ENCODE results near the gene HOOK2.
"Not testable (repeated sequence)": the region's sequence is repeated elsewhere in the genome, so short reads cannot be mapped to it uniquely, and the experiment has no call there.

The HOOK2 gene

DNA sequence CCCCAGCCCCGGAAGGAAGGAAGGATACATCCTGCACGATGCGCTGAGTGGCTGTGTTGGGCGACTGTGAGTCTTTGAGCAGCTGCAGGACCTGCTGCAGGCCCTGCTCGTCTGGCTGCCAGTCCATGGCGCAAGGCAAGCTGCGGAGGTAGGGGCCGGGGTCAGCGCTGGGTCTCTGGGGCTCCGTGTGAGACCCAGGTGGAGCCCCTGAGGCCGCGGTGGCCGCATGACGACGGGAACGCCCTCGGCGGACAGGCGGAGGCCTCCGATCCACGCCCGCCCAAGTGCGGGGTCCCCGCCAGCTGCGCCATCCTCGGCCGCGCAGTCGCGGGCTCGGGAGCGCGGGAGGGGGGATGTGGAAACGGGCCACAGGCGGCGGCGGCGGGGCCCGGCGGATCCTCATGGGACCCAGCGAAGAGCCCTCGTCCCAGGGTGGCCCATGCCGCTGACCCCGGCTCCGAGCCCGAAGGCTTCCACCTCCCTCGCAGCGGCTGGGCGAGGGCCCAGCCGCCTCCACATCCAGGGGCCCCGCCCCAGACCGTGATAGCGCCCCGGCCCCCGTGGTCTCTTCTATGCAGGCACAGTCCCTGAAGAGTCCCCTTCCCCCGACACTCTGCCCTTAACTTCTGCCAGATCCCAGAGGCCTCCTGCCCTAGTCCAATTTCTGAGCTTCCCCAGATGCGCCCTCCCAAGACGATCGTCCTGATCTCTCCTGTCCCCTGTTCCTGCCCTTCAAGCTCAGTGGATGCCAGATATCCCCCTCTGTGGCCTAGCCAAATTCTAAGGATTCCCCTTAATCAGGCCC, 54.3 kb downstream of the HOOK2 start:
- DNase-seq (ENCODE audit: low read depth) = no peak

- no peak for DNase-seq (ENCODE audit: low read depth)
Observed at GRCh38 chr19:12720296-12720695, 55.1 kb downstream of the HOOK2 start.

GRCh38 chr19:12715929-12716328, 59.4 kb downstream of the HOOK2 start:
- DNase-seq (ENCODE audit: low read depth) = no peak

- DNase-seq (ENCODE audit: low read depth) = no peak
Observed at GRCh38 chr19:12715102-12715501, 60.2 kb downstream of the HOOK2 start.

DNA sequence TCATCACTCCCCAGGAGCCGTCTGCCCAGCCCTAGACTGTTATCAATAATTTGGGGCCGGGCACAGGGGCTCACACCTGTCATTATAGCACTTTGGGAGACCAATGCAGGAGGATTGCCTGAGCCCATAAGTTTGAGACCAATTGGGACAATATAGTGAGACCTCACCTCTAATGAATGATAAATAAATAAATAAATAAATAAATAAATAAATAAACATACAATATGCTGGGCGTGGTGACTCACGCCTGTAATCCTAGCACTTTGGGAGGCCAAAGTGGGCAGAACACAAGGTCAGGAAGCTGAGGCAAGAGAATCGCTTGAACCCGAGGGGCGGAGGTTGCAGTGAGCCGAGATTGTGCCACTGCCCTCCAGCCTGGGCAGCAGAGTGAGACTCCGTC, 62.0 kb downstream of the HOOK2 start:
- DNase-seq (ENCODE audit: low read depth) = not testable (repeated sequence)

All from HS-5 (cell line).